ENCODE data around the gene COPS3. TPM values are rescaled to one million over a fixed set of nuclear protein-coding genes. Genes with fewer than 3 reads are reported as not detected.

Gene COPS3
- total and polyA plus RNA-seq, 2 of the 8 experiments (the other 6 are each of a cell fraction or from before 2014, with no cell fraction given), result 82.9 to 110 TPM

GRCh38 chr17:17215575-17215974 is 65.5 kb downstream of the COPS3 start:
- Histone ChIP-seq H2AFZ (ENCODE audit: low read length) (no peak overlapping the region), H3K4me3 (ENCODE audit: extremely low read depth in 1 of 4, insufficient read depth in 2 of 4, low read depth in 3 of 4, low read length in 4 of 4) (no peak overlapping the region), H3K36me3 (ENCODE audit: control insufficient read depth in 2 of 4, insufficient read depth in 4 of 4, low read length in 3 of 4) (peaks cover 16 to 55% (median 48%) of the 10 kb centered on the region in 4 experiments; a peak in 7 of 8 replicates), H4K8ac (ENCODE audit: extremely low read depth, insufficient read depth, low read length) (no peak overlapping the region), H4K20me1 (replicated peaks in 1 of 2; ENCODE audit: control insufficient read depth in 1 of 2, insufficient read depth in 2 of 2, low read length in 2 of 2) (peaks cover 3 to 8% of the 10 kb centered on the region in 2 experiments), H3K18ac (ENCODE audit: extremely low read depth, low read length) (no peak overlapping the region), H3K14ac (ENCODE audit: insufficient read length) (no peak overlapping the region), H2AK5ac (ENCODE audit: low read depth, low read length) (no peak overlapping the region), H4K91ac (replicated peaks; ENCODE audit: insufficient read length, low read length) (no peak overlapping the region), H3K9me3 (ENCODE audit: insufficient read depth in 2 of 2, low read depth in 1 of 2, low read length in 1 of 2) (no peaks in the 10 kb centered on the region), H3K79me1 (ENCODE audit: low read depth, low read length) (no peaks in the 10 kb centered on the region), H3K23ac (ENCODE audit: insufficient read length) (no peak overlapping the region), H4K5ac (ENCODE audit: insufficient read length, low read depth, low read length) (no peak overlapping the region), H3K27ac (ENCODE audit: low read depth, low read length) (no peak overlapping the region), H2BK15ac (ENCODE audit: low read length) (no peak overlapping the region), H3K56ac (replicated peaks; ENCODE audit: insufficient read length, low read depth, low read length) (no peak overlapping the region), H3K23me2 (ENCODE audit: low read depth, low read length) (no peaks in the 10 kb centered on the region), H3K4me2 (ENCODE audit: insufficient read depth in 1 of 2, low read depth in 2 of 2, low read length in 2 of 2) (no peak overlapping the region), H3K4ac (replicated peaks; ENCODE audit: insufficient read length, low read depth, low read length) (no peak overlapping the region), H3K4me1 (replicated peaks in 1 of 4; ENCODE audit: control insufficient read depth in 3 of 4, insufficient read depth in 4 of 4, low read length in 3 of 4) (no peaks in the 10 kb centered on the region; a peak in 1 of 7 replicates), H2BK20ac (ENCODE audit: low read length) (no peak overlapping the region), H3K27me3 (replicated peaks in 1 of 4; ENCODE audit: control insufficient read depth in 3 of 4, extremely low read depth in 1 of 4, insufficient read depth in 3 of 4, low read length in 3 of 4) (no peaks in the 10 kb centered on the region), H2BK5ac (ENCODE audit: low read depth, low read length) (no peak overlapping the region), H3K79me2 (ENCODE audit: control insufficient read depth in 1 of 2, insufficient read depth in 2 of 2, low read length in 2 of 2) (no peaks in the 10 kb centered on the region), H2BK12ac (ENCODE audit: low read depth, low read length) (no peak overlapping the region), H3K9ac (replicated peaks in 1 of 4; ENCODE audit: extremely low read depth in 1 of 4, low read depth in 3 of 4, low read length in 3 of 4) (no peak overlapping the region), H2BK120ac (replicated peaks; ENCODE audit: low read depth, low read length) (no peak overlapping the region)
- CTCF ChIA-PET (ENCODE audit: partially characterized antibody), result interaction anchor here (2.9 kb wide), 1 partner anchor 73 kb away, joined by 11 read pairs; no protein-coding TSS in a partner anchor
- 95% methylated on average over 8 of the region's 8 CpGs; no CpG with 5 or more reads in 1 of the 2 experiments for WGBS, 2 experiments (ENCODE audit: extremely low coverage in 1 of 2, insufficient coverage in 1 of 2, insufficient read length in 1 of 2, insufficient replicate concordance in 2 of 2, low coverage in 1 of 2, low lambda C conversion rate in 2 of 2, missing lambda C conversion rate in 1 of 2)
- POLR2A ChIA-PET (ENCODE audit: partially characterized antibody), result interaction anchor here (0.5 to 2.1 kb wide), 3 partner anchors 9 to 568 kb away, joined by 3 to 7 read pairs (median 4); no protein-coding TSS in a partner anchor
- DNase-seq (ENCODE audit: low read depth in 1 of 2, low spot score in 2 of 2), result no peak
- no peak for TF ChIP-seq JUN (IDR thresholded peaks at IDR 0.05; ENCODE audit: low read depth, low read length)
- TF ChIP-seq TAF7 (optimal IDR thresholded peaks at IDR 0.05; ENCODE audit: borderline replicate concordance, low read depth, low read length), result no peak
- TF ChIP-seq RNF2 (IDR thresholded peaks at IDR 0.05; ENCODE audit: borderline replicate concordance, low read depth, low read length, missing control alignments, poor library complexity, severe bottlenecking), result no peak
- no peak for TF ChIP-seq CEBPB (IDR thresholded peaks at IDR 0.05; ENCODE audit: low read depth, low read length)
- no peak for TF ChIP-seq NRF1 (IDR thresholded peaks at IDR 0.05; ENCODE audit: low read depth, low read length)
- no peak for TF ChIP-seq EGR1 (IDR thresholded peaks at IDR 0.05; ENCODE audit: borderline replicate concordance, low read depth, low read length)
- no peak for TF ChIP-seq SP4 (IDR thresholded peaks at IDR 0.05; ENCODE audit: low read length)
- TF ChIP-seq BRCA1 (IDR thresholded peaks at IDR 0.05; ENCODE audit: low read depth, low read length), result no peak
- FAIRE-seq, result no peak
